ENCODE data around the gene MYO7A. TPM values are rescaled to one million over a fixed set of nuclear protein-coding genes. Genes with fewer than 3 reads are reported as not detected.

Gene MYO7A
- polyA plus RNA-seq, 1 donor (not counting 4 experiments of a cell fraction or from before 2014, with no cell fraction given), result 0.75 TPM

- peaks cover 3% of the 10 kb centered on the region for H3K4me1 ChIP-seq (ENCODE audit: control insufficient read depth, extremely low read depth, insufficient read depth, low read length)
- TF ChIP-seq EZH2 (IDR thresholded peaks at IDR 0.05; ENCODE audit: low read length) (no peak), CTCF (optimal IDR thresholded peaks at IDR 0.05 in 1 of 3, IDR thresholded peaks at IDR 0.05 in 1 of 3, conservative IDR thresholded peaks at IDR 0.05 in 1 of 3; ENCODE audit: extremely low read depth in 1 of 3, insufficient read depth in 2 of 3, low read length in 3 of 3) (no peak)
- no peak overlapping the region for H3K27ac ChIP-seq (ENCODE audit: control insufficient read depth, insufficient read depth, low read length)
- DNase-seq (ENCODE audit: low read depth, low spot score) (no peak), FAIRE-seq (no peak)
- H2AFZ ChIP-seq (ENCODE audit: control insufficient read depth, low read length), result no peak overlapping the region
- no peak overlapping the region for H3K4me3 ChIP-seq (ENCODE audit: control insufficient read depth in 2 of 3, extremely low read depth in 1 of 3, insufficient read depth in 2 of 3, low read depth in 1 of 3, low read length in 3 of 3)
- H3K27me3 ChIP-seq (ENCODE audit: control insufficient read depth, extremely low read depth, insufficient read depth, low read length), result no peaks in the 10 kb centered on the region
- H3K9me3 ChIP-seq (ENCODE audit: control insufficient read depth, low read depth, low read length), result no peaks in the 10 kb centered on the region
- no peaks in the 10 kb centered on the region for H3K79me2 ChIP-seq (ENCODE audit: control insufficient read depth, insufficient read depth, low read length)
- H3K36me3 ChIP-seq (ENCODE audit: control insufficient read depth in 2 of 2, extremely low read depth in 1 of 2, insufficient read depth in 2 of 2, low read length in 2 of 2), result no peaks in the 10 kb centered on the region
- dilution Hi-C loops (cut with MboI; ENCODE audit: extremely low pct_ligation_motif_present, low sequenced_read_pairs), result no loop called here
- H3K9me1 ChIP-seq (ENCODE audit: control insufficient read depth, extremely low read depth, insufficient read depth, low read length), result no peaks in the 10 kb centered on the region
- H4K20me1 ChIP-seq (ENCODE audit: control insufficient read depth, extremely low read depth, insufficient read depth, low read length), result no peaks in the 10 kb centered on the region
- H3K4me2 ChIP-seq (ENCODE audit: control insufficient read depth, extremely low read depth, insufficient read depth, low read depth, low read length), result no peak overlapping the region
- no peak overlapping the region for H3K9ac ChIP-seq (ENCODE audit: control insufficient read depth, extremely low read depth, insufficient read depth, low read length)
These were observed 33.8 kb upstream of the MYO7A start for GRCh38 chr11:77093987-77094840.

GRCh38 chr11:77094841-77095365 lies 33.1 kb upstream of the MYO7A start:
- FAIRE-seq (no peak), DNase-seq (ENCODE audit: low read depth, low spot score) (no peak)
- Histone ChIP-seq H2AFZ (ENCODE audit: control insufficient read depth, low read length) (no peak overlapping the region), H3K36me3 (ENCODE audit: control insufficient read depth in 2 of 2, extremely low read depth in 1 of 2, insufficient read depth in 2 of 2, low read length in 2 of 2) (no peaks in the 10 kb centered on the region), H3K4me2 (ENCODE audit: control insufficient read depth, extremely low read depth, insufficient read depth, low read depth, low read length) (no peak overlapping the region), H4K20me1 (ENCODE audit: control insufficient read depth, extremely low read depth, insufficient read depth, low read length) (no peaks in the 10 kb centered on the region), H3K9me1 (ENCODE audit: control insufficient read depth, extremely low read depth, insufficient read depth, low read length) (no peaks in the 10 kb centered on the region), H3K79me2 (ENCODE audit: control insufficient read depth, insufficient read depth, low read length) (no peaks in the 10 kb centered on the region), H3K9ac (ENCODE audit: control insufficient read depth, extremely low read depth, insufficient read depth, low read length) (no peak overlapping the region), H3K27ac (ENCODE audit: control insufficient read depth, insufficient read depth, low read length) (no peak overlapping the region), H3K4me3 (ENCODE audit: control insufficient read depth in 2 of 3, extremely low read depth in 1 of 3, insufficient read depth in 2 of 3, low read depth in 1 of 3, low read length in 3 of 3) (no peak overlapping the region), H3K4me1 (ENCODE audit: control insufficient read depth, extremely low read depth, insufficient read depth, low read length) (peaks cover 3% of the 10 kb centered on the region), H3K9me3 (ENCODE audit: control insufficient read depth, low read depth, low read length) (no peaks in the 10 kb centered on the region), H3K27me3 (ENCODE audit: control insufficient read depth, extremely low read depth, insufficient read depth, low read length) (no peaks in the 10 kb centered on the region)
- TF ChIP-seq CTCF (optimal IDR thresholded peaks at IDR 0.05 in 1 of 3, IDR thresholded peaks at IDR 0.05 in 1 of 3, conservative IDR thresholded peaks at IDR 0.05 in 1 of 3; ENCODE audit: extremely low read depth in 1 of 3, insufficient read depth in 2 of 3, low read length in 3 of 3) (no peak), EZH2 (IDR thresholded peaks at IDR 0.05; ENCODE audit: low read length) (no peak)
- dilution Hi-C loops (cut with MboI; ENCODE audit: extremely low pct_ligation_motif_present, low sequenced_read_pairs), result no loop called here

Data from keratinocyte (primary cell).